ENCODE measurements around the gene CTSE. TPM values are rescaled to one million over a fixed set of nuclear protein-coding genes. Genes with fewer than 3 reads are reported as not detected.

The CTSE gene
- total RNA-seq, 1 donor from 2014 or later = not detected

DNA sequence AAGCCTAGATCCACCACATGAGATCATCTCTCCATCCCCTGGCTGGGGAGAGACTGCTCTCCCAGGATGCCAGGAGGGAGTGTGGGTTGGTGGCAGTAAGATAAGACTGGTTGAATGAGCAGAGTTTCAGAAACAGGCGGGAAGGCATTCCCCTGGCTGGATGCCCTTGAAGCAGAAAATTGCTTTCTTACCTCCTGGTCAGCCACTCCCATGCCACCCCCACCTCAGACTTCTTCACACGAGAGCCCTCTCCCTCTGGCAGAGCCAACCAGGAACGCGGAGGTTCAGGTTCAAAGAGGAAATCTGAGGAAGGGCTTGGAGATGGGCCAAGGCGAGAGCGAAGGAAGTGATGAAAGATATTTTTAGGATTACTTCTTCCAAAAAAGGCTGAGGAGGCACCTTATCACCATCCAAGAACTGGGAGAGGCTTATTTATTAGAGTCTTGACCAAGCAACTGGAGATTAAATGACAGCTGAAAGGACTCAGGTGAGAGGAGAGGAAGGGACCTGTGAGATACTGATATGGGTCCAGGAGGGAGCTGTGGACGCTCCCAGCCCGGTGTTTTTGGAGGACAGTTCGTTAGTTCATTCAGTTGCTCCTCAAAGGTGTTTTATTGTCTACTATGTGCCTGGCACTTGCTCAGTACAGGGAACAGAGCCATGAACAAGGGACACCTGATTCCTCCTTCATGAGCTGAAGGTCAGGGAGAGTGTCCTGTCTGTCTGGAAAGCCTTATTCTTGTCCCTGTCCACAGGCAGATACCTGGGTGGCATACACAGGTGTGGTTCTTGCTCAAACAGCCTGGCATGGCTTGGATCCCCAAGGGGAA, 61.5 kb downstream of the CTSE start:
- ATAC-seq (no peak), DNase-seq (ENCODE audit: missing footprints) (no peak)
- intact Hi-C loops (cut with DNase I) = no loop called here

DNA sequence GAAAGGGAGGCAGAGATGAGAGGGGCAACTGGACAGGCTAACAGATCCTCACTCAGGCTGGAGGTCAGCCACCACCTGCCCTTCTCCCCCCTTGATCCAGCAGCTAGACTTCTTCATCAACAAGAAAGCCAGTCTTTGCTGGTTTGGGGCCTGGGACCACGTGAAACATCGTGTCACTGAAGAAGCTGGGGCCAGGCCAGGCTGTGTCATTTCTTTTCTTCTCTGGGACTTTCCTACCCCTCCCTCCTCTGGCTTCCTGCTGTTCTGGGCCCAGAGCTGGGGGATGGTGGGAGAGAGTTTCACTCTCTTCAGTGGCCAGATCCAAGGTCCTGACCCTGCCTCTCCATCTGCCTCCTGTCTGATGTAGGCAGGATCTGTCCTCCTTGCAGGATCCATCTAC, 62.3 kb downstream of the CTSE start:
- ATAC-seq (no peak), DNase-seq (ENCODE audit: missing footprints) (no peak)
- intact Hi-C loops (cut with DNase I) = no loop called here

DNA sequence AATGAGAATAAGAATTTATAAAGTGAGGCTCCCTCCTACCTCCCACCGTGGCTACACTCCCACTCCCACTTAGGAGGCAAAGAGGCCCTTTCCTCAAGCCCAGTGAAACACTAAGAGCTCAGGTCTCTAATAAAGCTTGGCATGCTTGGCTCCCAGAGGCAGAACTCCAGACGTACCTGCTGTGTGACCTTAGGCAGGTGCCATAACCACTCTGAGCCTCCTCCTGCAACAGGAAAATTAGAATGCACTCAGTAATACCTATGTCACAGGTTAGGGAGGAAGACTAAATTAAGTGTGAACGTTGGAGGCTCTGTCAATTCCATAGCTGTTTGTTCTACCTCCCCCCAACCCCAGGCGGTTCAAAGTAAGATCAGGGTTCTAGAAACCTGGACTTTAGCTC, 63.9 kb downstream of the CTSE start:
- intact Hi-C loops (cut with DNase I) = no loop called here
- ATAC-seq (no peak), DNase-seq (ENCODE audit: missing footprints) (no peak)

Other genes with a start within 250 kb of the CTSE start
- gene RAB29, start 248.4 kb downstream of the CTSE start, total RNA-seq = 16.6 TPM
- 458 TPM for gene SLC41A1, start 210.7 kb downstream of the CTSE start, total RNA-seq
- gene PM20D1, start 173.8 kb downstream of the CTSE start, total RNA-seq = 1.7 TPM
- gene SLC26A9, start 80.4 kb downstream of the CTSE start, total RNA-seq = 25.4 TPM
- gene RAB7B, start 20.5 kb downstream of the CTSE start, total RNA-seq = 1.6 TPM
- 0.81 TPM for gene RHEX, start 29.3 kb upstream of the CTSE start, total RNA-seq
- not detected for gene AVPR1B, start 93.5 kb upstream of the CTSE start, total RNA-seq
- gene FAM72A, start 178.9 kb upstream of the CTSE start, total RNA-seq = 1.6 TPM
- gene SRGAP2, start 179.6 kb upstream of the CTSE start, total RNA-seq = 20.7 TPM